CD8-positive, alpha-beta memory T cell (primary cell): ENCODE measurements around the gene TTLL7. TPM values are rescaled to one million over a fixed set of nuclear protein-coding genes. Genes with fewer than 3 reads are reported as not detected.

ENCODE experiments used
- CTCF ChIA-PET: fragments of 350-600 bp; sonication (Branson Sonifier 250); formaldehyde crosslinking; loops from one replicate; lab custom pipeline; 2021; ENCODE audit warnings: antibody characterized with exemption; lab: Charles Lee
- POLR2A ChIA-PET: fragments of 350-600 bp; sonication (Branson Sonifier 250); formaldehyde crosslinking; loops from one replicate; lab custom pipeline; 2021; ENCODE audit warnings: antibody characterized with exemption; lab: Charles Lee
- DNase-seq, 5 donors: peaks; one replicate each; pipeline versions ENCODE4 v3.0.0 to v3.0.0-alpha.2; 2020 to 2022; ENCODE audit warnings: mixed read lengths in 1 of 5
- H3K27ac ChIP-seq: one replicate; pipeline ENCODE4 v1.7.0; 2013; ENCODE audit warnings: low read depth, mild to moderate bottlenecking, low read length, moderate library complexity
- H3K27me3 ChIP-seq: 2 replicates; pipeline ENCODE4 v1.7.0; 2013; ENCODE audit warnings: low read length, mild to moderate bottlenecking; ENCODE audit not compliant: insufficient read depth, poor library complexity, severe bottlenecking
- H3K36me3 ChIP-seq: 2 replicates; pipeline ENCODE4 v1.7.0; 2013; ENCODE audit warnings: mild to moderate bottlenecking, low read length, moderate library complexity; ENCODE audit not compliant: insufficient read depth
- H3K4me1 ChIP-seq: 2 replicates; pipeline ENCODE4 v1.7.0; 2013; ENCODE audit warnings: mild to moderate bottlenecking, low read length, moderate library complexity; ENCODE audit not compliant: insufficient read depth
- H3K4me3 ChIP-seq: 2 replicates; pipeline ENCODE4 v1.7.0; 2013; ENCODE audit warnings: mild to moderate bottlenecking, low read length
- H3K9me3 ChIP-seq: 2 replicates; pipeline ENCODE4 v1.7.0; 2013; ENCODE audit warnings: mild to moderate bottlenecking, low read length
- H3K27ac Mint-ChIP-seq, 8 donors: one replicate each; pipeline ENCODE4 v1.8.0; 2020 to 2021; ENCODE audit warnings: mixed read lengths in 8 of 8, mild to moderate bottlenecking in 6 of 8, inconsistent platforms in 3 of 8, moderate library complexity in 3 of 8
- H3K27me3 Mint-ChIP-seq, 2 donors: one replicate each; pipeline ENCODE4 v1.8.0; 2020 to 2021; ENCODE audit warnings: mixed read lengths in 2 of 2, mild to moderate bottlenecking in 1 of 2, moderate library complexity in 1 of 2
- H3K36me3 Mint-ChIP-seq, 3 donors: one replicate each; pipeline ENCODE4 v1.8.0; 2020 to 2021; ENCODE audit warnings: mixed read lengths in 3 of 3, inconsistent platforms in 1 of 3, mild to moderate bottlenecking in 1 of 3
- H3K4me1 Mint-ChIP-seq, 3 donors: one replicate each; pipeline ENCODE4 v1.8.0; 2020 to 2021; ENCODE audit warnings: mixed read lengths in 3 of 3, inconsistent platforms in 1 of 3, mild to moderate bottlenecking in 1 of 3
- H3K4me3 Mint-ChIP-seq, 7 donors: one replicate each; pipeline ENCODE4 v1.8.0; 2020 to 2021; ENCODE audit warnings: mixed read lengths in 7 of 7, mild to moderate bottlenecking in 6 of 7, moderate library complexity in 4 of 7, inconsistent platforms in 2 of 7
- H3K9me3 Mint-ChIP-seq, 5 donors: one replicate each; pipeline ENCODE4 v1.8.0; 2020 to 2022; ENCODE audit warnings: mixed read lengths in 5 of 5, mild to moderate bottlenecking in 3 of 5, moderate library complexity in 2 of 5, inconsistent platforms in 1 of 5
- polyA plus RNA-seq: library from polyadenylated mRNA; unstranded; fragments of 300-500 nt; fragmentation: Illumina TruSeq; gene quantifications from one replicate; pipeline ENCODE4 v1.2.3, GENCODE V29; 2021
- total RNA-seq, 2 experiments: library from RNA; stranded (reverse); gene quantifications; one replicate each; pipeline ENCODE4 v1.2.3, GENCODE V29; 2021

TTLL7 gene
- total and polyA plus RNA-seq, 3 experiments from 2014 or later = 0.13 to 0.97 (median 0.85) TPM

DNA sequence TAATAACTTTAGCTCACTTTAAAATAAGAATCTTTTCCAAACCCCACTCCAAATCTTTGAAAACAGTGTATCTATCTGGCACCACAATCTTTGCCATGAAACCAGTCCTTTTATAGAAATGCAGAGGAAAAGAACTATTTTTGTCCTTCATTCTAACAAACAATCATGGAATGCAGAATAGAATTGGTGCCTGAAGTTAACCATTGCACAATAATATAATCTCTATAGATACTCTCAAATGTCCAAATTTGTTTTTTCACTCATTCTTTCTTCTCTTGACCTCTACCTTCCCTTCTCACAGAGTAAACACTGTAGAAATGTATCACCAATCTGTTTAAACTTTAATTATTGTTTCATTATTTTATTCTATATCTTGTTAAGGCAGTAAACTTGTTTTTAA lies 34.8 kb downstream of the TTLL7 start:
- no peak for DNase-seq
- no peak overlapping the region for H3K4me3 ChIP-seq
- ChIA-PET POLR2A (no interaction called here), CTCF (interaction anchor here (0.5 kb wide), 1 partner anchor 55 kb away, joined by 3 read pairs; no protein-coding TSS in a partner anchor)
- no peaks in the 10 kb centered on the region for H3K4me1 ChIP-seq
- Mint-ChIP-seq H3K27me3 (peaks cover 9 to 27% of the 10 kb centered on the region in 2 donors), H3K4me1 (no peaks in the 10 kb centered on the region), H3K27ac (no peak overlapping the region), H3K36me3 (no peaks in the 10 kb centered on the region), H3K4me3 (no peak overlapping the region), H3K9me3 (no peaks in the 10 kb centered on the region)
- H3K9me3 ChIP-seq = no peaks in the 10 kb centered on the region
- no peaks in the 10 kb centered on the region for H3K36me3 ChIP-seq
- no peaks in the 10 kb centered on the region for H3K27me3 ChIP-seq
- H3K27ac ChIP-seq = no peak overlapping the region

DNA sequence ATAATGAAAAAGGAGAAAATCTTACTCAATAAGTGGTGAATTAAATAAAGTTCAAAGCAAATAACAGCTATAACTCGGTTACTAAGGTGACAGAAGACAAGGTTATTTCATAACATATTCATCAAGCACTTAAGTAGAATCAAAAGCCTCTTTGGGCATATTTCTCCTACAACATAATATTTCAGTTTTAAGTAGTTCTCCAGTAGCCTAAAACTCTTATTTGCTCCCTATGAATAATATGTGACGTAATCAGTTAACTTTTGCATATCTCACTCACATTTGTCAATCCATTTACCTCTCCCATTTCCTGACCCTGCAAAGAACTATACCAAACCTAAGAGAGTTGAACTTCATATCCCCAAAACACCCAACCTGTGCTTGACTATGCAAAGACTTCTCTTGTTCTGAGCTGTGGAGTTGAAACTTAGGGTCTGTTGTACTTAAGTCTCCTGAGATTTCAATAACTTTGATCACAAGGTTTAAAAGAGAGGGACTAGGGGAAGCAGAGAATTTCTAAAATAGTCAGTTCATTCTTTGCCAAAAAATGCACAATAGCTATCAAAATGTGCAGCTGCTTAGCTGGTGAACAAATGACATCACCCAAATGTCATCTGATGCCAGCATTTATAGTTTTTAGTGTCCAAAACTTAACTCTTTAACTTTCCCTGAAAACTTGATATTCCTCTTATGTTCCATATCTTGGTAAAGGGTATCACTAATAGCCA lies 37.2 kb downstream of the TTLL7 start:
- Mint-ChIP-seq H3K9me3 (no peaks in the 10 kb centered on the region), H3K27me3 (peaks cover 2 to 17% of the 10 kb centered on the region in 2 donors), H3K27ac (no peak overlapping the region), H3K4me1 (no peaks in the 10 kb centered on the region), H3K36me3 (no peaks in the 10 kb centered on the region), H3K4me3 (no peak overlapping the region)
- no peaks in the 10 kb centered on the region for H3K9me3 ChIP-seq
- no peak for DNase-seq
- no peaks in the 10 kb centered on the region for H3K27me3 ChIP-seq
- no peak overlapping the region for H3K27ac ChIP-seq
- POLR2A ChIA-PET = no interaction called here
- no peaks in the 10 kb centered on the region for H3K4me1 ChIP-seq
- CTCF ChIA-PET = no interaction called here
- H3K36me3 ChIP-seq = no peaks in the 10 kb centered on the region
- no peak overlapping the region for H3K4me3 ChIP-seq

DNA sequence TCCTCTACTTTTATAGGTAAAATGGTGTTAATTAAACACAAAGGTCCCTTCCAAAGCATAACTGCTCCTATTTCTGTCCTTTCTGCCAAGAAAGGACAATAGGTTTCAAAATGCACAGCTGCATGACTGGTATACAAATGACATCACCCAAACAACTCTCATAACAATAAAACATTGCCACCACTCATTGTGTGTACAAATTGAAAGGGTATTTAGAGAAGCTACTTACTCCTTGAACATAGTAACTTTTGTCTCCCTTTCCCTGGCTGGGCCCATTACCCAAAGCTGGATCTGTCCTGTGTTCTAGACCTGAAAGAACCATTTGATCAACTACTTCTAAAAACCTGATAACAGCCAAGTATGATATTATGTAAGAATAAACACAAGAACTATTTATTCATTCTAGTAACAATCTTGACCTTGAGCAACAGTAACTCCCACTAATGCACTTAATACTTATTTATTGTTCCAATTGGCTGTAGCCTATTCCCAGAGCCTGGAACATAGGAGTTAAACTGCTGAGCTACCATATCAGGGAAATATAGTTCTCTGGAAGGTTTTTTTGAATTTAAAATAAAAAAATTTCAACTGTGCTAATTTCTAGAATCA lies 38.2 kb downstream of the TTLL7 start:
- no peak for DNase-seq
- no peaks in the 10 kb centered on the region for H3K36me3 ChIP-seq
- H3K27ac ChIP-seq = no peak overlapping the region
- POLR2A ChIA-PET = no interaction called here
- Mint-ChIP-seq H3K9me3 (no peaks in the 10 kb centered on the region), H3K36me3 (no peaks in the 10 kb centered on the region), H3K4me3 (no peak overlapping the region), H3K27ac (no peak overlapping the region), H3K27me3 (peaks cover 2 to 10% of the 10 kb centered on the region in 2 donors), H3K4me1 (no peaks in the 10 kb centered on the region)
- H3K27me3 ChIP-seq = no peaks in the 10 kb centered on the region
- H3K4me3 ChIP-seq = no peak overlapping the region
- H3K4me1 ChIP-seq = no peaks in the 10 kb centered on the region
- CTCF ChIA-PET = no interaction called here
- H3K9me3 ChIP-seq = no peaks in the 10 kb centered on the region

DNA sequence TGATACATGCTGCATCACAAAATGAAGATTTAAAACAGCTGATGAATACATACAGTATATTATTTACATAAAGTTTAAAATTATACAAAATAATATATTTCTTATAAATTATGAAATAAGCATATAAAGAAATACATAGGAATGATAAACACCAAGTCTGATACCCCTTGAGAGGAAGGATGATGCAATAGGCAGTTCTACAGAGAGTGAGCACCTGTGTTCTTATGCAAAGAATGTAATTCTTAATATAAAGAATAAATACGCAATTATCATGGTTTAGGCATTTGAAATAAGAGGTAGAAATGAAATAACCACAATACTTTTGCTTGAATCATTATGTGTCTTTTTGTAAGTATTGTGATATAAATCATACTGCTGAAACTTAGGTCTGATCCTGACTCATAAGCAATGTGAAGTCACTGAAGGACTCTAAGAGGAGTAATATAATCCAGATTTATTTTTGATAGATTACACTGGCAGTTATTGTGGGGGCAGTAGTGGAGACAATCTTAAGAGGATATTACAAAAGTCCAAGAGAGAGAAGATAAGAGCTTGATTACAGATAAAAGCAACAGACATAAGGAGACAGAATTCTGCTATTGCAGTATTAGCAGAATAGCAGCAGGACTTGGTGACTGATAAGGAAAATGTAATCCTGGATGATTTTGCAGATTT lies 39.0 kb downstream of the TTLL7 start:
- no peaks in the 10 kb centered on the region for H3K36me3 ChIP-seq
- H3K4me3 Mint-ChIP-seq = no peak overlapping the region
- ChIA-PET CTCF (no interaction called here), POLR2A (no interaction called here)
- no peaks in the 10 kb centered on the region for H3K27me3 ChIP-seq
- H3K36me3 Mint-ChIP-seq = no peaks in the 10 kb centered on the region
- no peak overlapping the region for H3K27ac ChIP-seq
- no peaks in the 10 kb centered on the region for H3K4me1 Mint-ChIP-seq
- no peaks in the 10 kb centered on the region for H3K9me3 ChIP-seq
- no peaks in the 10 kb centered on the region for H3K4me1 ChIP-seq
- H3K27ac Mint-ChIP-seq = no peak overlapping the region
- H3K27me3 Mint-ChIP-seq = peaks cover 2 to 10% of the 10 kb centered on the region in 2 donors
- no peaks in the 10 kb centered on the region for H3K9me3 Mint-ChIP-seq
- no peak for DNase-seq
- no peak overlapping the region for H3K4me3 ChIP-seq

DNA sequence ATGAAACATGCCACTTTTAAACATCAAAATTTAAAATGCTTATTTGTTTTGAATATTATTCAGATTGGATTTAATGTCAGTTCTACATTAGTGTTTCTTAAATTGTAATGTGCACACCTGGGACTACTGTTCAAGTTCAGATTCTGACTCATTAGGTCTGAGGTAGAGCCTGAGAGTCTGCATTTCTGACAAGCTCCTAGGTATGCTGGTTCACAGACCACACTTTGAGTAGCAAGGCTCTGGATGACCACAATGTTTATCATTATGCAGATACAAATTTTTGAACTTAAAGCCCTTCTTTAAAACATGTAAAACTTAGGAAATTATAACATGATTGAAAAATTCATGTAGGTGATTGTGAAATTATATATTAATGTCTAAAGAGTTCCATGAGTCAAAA lies 40.2 kb downstream of the TTLL7 start:
- CTCF ChIA-PET = no interaction called here
- Histone ChIP-seq H3K4me1 (no peaks in the 10 kb centered on the region), H3K4me3 (no peak overlapping the region), H3K27ac (no peak overlapping the region), H3K27me3 (no peaks in the 10 kb centered on the region), H3K36me3 (no peaks in the 10 kb centered on the region), H3K9me3 (no peaks in the 10 kb centered on the region)
- POLR2A ChIA-PET = no interaction called here
- peaks cover 2 to 7% of the 10 kb centered on the region in 2 donors for H3K27me3 Mint-ChIP-seq
- H3K4me3 Mint-ChIP-seq = no peak overlapping the region
- no peak overlapping the region for H3K27ac Mint-ChIP-seq
- no peaks in the 10 kb centered on the region for H3K4me1 Mint-ChIP-seq
- H3K9me3 Mint-ChIP-seq = no peaks in the 10 kb centered on the region
- H3K36me3 Mint-ChIP-seq = no peaks in the 10 kb centered on the region
- DNase-seq = no peak

DNA sequence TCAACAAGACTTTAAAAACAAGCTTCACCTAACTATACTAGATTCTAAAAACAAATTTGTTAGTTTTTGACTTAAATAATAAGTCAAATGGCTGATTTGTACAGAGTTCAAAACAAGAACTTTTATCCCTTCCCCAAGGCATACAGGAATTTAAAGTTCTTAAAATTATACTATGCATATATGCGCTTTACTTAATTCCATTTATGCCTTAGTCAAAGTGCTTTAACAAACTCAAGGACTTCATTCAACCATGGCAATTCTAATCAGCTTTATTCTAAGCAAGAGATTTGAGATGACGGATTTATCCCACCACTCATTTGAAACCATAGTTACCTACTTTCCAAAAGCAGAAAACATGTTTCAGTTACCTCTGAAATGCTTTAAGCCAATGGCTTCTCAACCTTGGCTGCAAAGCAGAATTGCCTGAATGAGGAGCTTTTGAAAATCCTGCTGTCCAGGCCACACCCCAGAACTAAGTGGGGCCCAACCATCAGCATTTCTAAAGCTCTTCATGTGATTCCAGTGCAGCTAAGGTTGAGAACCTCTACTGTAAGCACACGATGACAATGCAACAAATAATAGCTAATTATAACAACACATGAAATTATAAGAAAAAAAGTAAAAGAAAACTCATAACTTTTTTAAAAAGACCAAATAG lies 44.6 kb downstream of the TTLL7 start:
- Mint-ChIP-seq H3K36me3 (no peaks in the 10 kb centered on the region), H3K9me3 (no peaks in the 10 kb centered on the region), H3K27me3 (peaks cover 3 to 4% of the 10 kb centered on the region in 2 donors), H3K4me3 (no peak overlapping the region), H3K27ac (no peak overlapping the region), H3K4me1 (no peaks in the 10 kb centered on the region)
- Histone ChIP-seq H3K9me3 (no peaks in the 10 kb centered on the region), H3K36me3 (no peaks in the 10 kb centered on the region), H3K4me1 (no peaks in the 10 kb centered on the region), H3K27me3 (no peaks in the 10 kb centered on the region), H3K27ac (no peak overlapping the region), H3K4me3 (no peak overlapping the region)
- DNase-seq = no peak
- CTCF ChIA-PET = interaction anchor here (0.6 kb wide), 1 partner anchor 1302 kb away, joined by 3 read pairs; no protein-coding TSS in a partner anchor
- POLR2A ChIA-PET = no interaction called here

DNA sequence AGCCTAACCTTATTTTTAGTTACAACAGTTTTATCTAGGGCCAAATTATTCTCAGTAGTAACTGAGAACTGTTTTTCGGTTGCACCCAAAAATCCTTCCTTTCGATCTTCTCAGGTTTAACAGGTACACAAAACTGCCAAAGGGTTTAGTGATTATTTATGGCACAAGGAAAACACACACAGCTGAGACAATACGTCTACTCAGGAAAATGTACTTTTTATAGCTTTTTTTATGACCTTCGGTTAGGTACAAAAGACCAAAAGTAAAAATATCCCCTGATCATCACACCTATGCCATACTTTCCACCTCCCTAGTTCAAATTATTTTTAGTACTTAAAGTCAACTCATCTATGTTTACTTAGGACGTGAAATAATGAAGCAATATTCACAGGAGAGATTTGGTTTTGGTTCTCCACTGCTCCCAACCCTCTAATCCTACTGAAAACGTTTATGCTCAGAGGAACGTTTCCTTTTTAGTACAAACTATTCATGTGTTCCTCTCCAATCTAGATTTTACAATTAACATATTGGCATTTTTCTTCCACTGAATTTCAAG lies 48.7 kb downstream of the TTLL7 start:
- H3K4me1 ChIP-seq = no peaks in the 10 kb centered on the region
- CTCF ChIA-PET = no interaction called here
- Mint-ChIP-seq H3K27ac (no peak overlapping the region), H3K4me3 (no peak overlapping the region), H3K9me3 (no peaks in the 10 kb centered on the region), H3K4me1 (no peaks in the 10 kb centered on the region), H3K27me3 (peaks cover 8 to 19% of the 10 kb centered on the region in 2 donors), H3K36me3 (no peaks in the 10 kb centered on the region)
- no peak for DNase-seq
- POLR2A ChIA-PET = no interaction called here
- H3K4me3 ChIP-seq = no peak overlapping the region
- no peaks in the 10 kb centered on the region for H3K27me3 ChIP-seq
- no peaks in the 10 kb centered on the region for H3K36me3 ChIP-seq
- no peaks in the 10 kb centered on the region for H3K9me3 ChIP-seq
- no peak overlapping the region for H3K27ac ChIP-seq
